Panc1 (cell line): Measurements from ENCODE around the gene SRP68. TPM values are rescaled to one million over a fixed set of nuclear protein-coding genes. Genes with fewer than 3 reads are reported as not detected.

Experiments
- ATAC-seq: fragments of 200-7000 bp; cut with Tn5 transposase; 2 replicates; pipeline ENCODE4 v1.9.1; 2020; ENCODE audit warnings: mild to moderate bottlenecking, moderate library complexity
- BruUV-seq: library from RNA; stranded (reverse); fragments of 400-500 nt; replicated peaks from 2 replicates; lab custom pipeline; 2021; lab: Mats Ljungman, UMichigan
- CTCF ChIA-PET: fragments of 300-600 bp; sonication (Branson Sonifier 250); formaldehyde crosslinking; loops from one replicate; lab custom pipeline; 2022; ENCODE audit warnings: antibody characterized with exemption; lab: Charles Lee
- POLR2A ChIA-PET: fragments of 300-600 bp; sonication (Branson Sonifier 250); formaldehyde crosslinking; loops from one replicate; lab custom pipeline; 2022; ENCODE audit warnings: antibody characterized with exemption; lab: Charles Lee
- DNase-seq: peaks from one replicate; pipeline ENCODE4 v3.0.0-alpha.2; 2010; ENCODE audit warnings: low read depth, low spot score
- H3K27ac ChIP-seq: 2 replicates; pipeline ENCODE4 v1.5.1; 2011; ENCODE audit warnings: mild to moderate bottlenecking, low read length, inconsistent platforms
- H3K27me3 ChIP-seq: fragments of 200-500 bp; sonication (Bioruptor generic); 2 replicates; pipeline ENCODE4 v1.6.0; 2014; ENCODE audit warnings: low read length, inconsistent platforms; ENCODE audit not compliant: control insufficient read depth, insufficient read depth
- H3K36me3 ChIP-seq: fragments of 200-500 bp; sonication (Bioruptor generic); 2 replicates; pipeline ENCODE4 v1.5.1; 2014; ENCODE audit warnings: inconsistent platforms, mild to moderate bottlenecking, low read length, moderate library complexity; ENCODE audit not compliant: control insufficient read depth, insufficient read depth
- H3K4me1 ChIP-seq: 2 replicates; pipeline ENCODE4 v1.5.1; 2011; ENCODE audit warnings: inconsistent platforms, mild to moderate bottlenecking, low read length, moderate library complexity; ENCODE audit not compliant: control insufficient read depth, insufficient read depth
- H3K4me3 ChIP-seq, 2 experiments: 2 replicates each; pipeline ENCODE4 v1.5.1; 2011 to 2012; ENCODE audit warnings: low read depth in 2 of 2, low read length in 2 of 2, mild to moderate bottlenecking in 2 of 2, inconsistent platforms in 1 of 2, moderate library complexity in 1 of 2
- H3K9me3 ChIP-seq: fragments of 200-500 bp; sonication (Bioruptor generic); 2 replicates; pipeline ENCODE4 v1.5.1; 2014; ENCODE audit warnings: low read depth, mild to moderate bottlenecking, inconsistent platforms, low read length, moderate library complexity; ENCODE audit not compliant: control insufficient read depth, insufficient read depth
- POLR2AphosphoS5 ChIP-seq: IDR thresholded peaks from 2 replicates; pipeline ENCODE4 v1.6.1; 2012; ENCODE audit warnings: mild to moderate bottlenecking, low read depth, low read length, moderate library complexity
- SIN3A ChIP-seq: IDR thresholded peaks from 2 replicates; pipeline ENCODE4 v1.6.1; 2012; ENCODE audit warnings: low read depth, mild to moderate bottlenecking, low read length, moderate library complexity, borderline replicate concordance; ENCODE audit not compliant: insufficient read depth
- TCF7L2 ChIP-seq: IDR thresholded peaks from 2 replicates; pipeline ENCODE4 v1.6.1; 2011; ENCODE audit warnings: mild to moderate bottlenecking, low read depth, low read length, inconsistent platforms
- in situ Hi-C: cut with HindIII; loops from 2 replicates; pipeline ENCODE4 v1.10.0; 2016; ENCODE audit warnings: low sequenced_read_pairs, low pct_unique_long_range_greater_than_20kb
- intact Hi-C: fragments of 100-400 bp; cut with micrococcal nuclease; formaldehyde crosslinking; loops from one replicate; pipeline ENCODE4 v1.10.0; 2022; ENCODE audit not compliant: unreplicated experiment
- total RNA-seq: library from RNA; stranded (reverse); gene quantifications from one replicate; pipeline ENCODE4 v1.2.1, GENCODE V29; 2021; ENCODE audit not compliant: unreplicated experiment
- TF ChIP-seq, protein P1 (sequence below): fragments of 450-650 bp; IDR thresholded peaks from 2 replicates; pipeline ENCODE4 v1.5.1; 2017; ENCODE audit warnings: mild to moderate bottlenecking
- TF ChIP-seq, protein P2 (sequence below), 2 experiments: IDR thresholded peaks; 2 replicates each; pipeline ENCODE4 v1.6.1; 2011 to 2012; ENCODE audit warnings: low read depth in 2 of 2, control low read depth in 1 of 2, low read length in 1 of 2, mild to moderate bottlenecking in 1 of 2, moderate library complexity in 1 of 2; ENCODE audit not compliant: insufficient read depth in 1 of 2

Gene SRP68
- total RNA-seq, 1 experiment from 2014 or later: 100 TPM

- Histone ChIP-seq H3K36me3 (peaks cover 3% of the 10 kb centered on the region; the same call in 1 of the 2 replicates), H3K27me3 (no peaks in the 10 kb centered on the region), H3K27ac (no peak overlapping the region), H3K4me1 (peaks cover 2% of the 10 kb centered on the region), H3K9me3 (no peaks in the 10 kb centered on the region), H3K4me3 (no peak overlapping the region)
- intact Hi-C loops (no loop called here), in situ Hi-C loops (no loop called here)
- ChIA-PET CTCF (interaction anchor here (0.5 kb wide), 1 partner anchor 62 kb away, joined by 7 read pairs; no protein-coding TSS in a partner anchor), POLR2A (interaction anchor here (0.9 kb wide), 1 partner anchor 8 kb away, joined by 4 read pairs; no protein-coding TSS in a partner anchor)
- DNase-seq: no peak
- ATAC-seq: no peak
- TF ChIP-seq, protein P1, sequence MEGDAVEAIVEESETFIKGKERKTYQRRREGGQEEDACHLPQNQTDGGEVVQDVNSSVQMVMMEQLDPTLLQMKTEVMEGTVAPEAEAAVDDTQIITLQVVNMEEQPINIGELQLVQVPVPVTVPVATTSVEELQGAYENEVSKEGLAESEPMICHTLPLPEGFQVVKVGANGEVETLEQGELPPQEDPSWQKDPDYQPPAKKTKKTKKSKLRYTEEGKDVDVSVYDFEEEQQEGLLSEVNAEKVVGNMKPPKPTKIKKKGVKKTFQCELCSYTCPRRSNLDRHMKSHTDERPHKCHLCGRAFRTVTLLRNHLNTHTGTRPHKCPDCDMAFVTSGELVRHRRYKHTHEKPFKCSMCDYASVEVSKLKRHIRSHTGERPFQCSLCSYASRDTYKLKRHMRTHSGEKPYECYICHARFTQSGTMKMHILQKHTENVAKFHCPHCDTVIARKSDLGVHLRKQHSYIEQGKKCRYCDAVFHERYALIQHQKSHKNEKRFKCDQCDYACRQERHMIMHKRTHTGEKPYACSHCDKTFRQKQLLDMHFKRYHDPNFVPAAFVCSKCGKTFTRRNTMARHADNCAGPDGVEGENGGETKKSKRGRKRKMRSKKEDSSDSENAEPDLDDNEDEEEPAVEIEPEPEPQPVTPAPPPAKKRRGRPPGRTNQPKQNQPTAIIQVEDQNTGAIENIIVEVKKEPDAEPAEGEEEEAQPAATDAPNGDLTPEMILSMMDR: no peak
- no TSS peak for BruUV-seq
These were observed 13.5 kb upstream of the SRP68 start for GRCh38 chr17:76085731-76086366.

GRCh38 chr17:76085066-76085730 lies 12.9 kb upstream of the SRP68 start:
- TF ChIP-seq, protein P1: no peak
- TF ChIP-seq SIN3A (no peak), POLR2AphosphoS5 (no peak), TCF7L2 (no peak)
- TF ChIP-seq, protein P2, sequence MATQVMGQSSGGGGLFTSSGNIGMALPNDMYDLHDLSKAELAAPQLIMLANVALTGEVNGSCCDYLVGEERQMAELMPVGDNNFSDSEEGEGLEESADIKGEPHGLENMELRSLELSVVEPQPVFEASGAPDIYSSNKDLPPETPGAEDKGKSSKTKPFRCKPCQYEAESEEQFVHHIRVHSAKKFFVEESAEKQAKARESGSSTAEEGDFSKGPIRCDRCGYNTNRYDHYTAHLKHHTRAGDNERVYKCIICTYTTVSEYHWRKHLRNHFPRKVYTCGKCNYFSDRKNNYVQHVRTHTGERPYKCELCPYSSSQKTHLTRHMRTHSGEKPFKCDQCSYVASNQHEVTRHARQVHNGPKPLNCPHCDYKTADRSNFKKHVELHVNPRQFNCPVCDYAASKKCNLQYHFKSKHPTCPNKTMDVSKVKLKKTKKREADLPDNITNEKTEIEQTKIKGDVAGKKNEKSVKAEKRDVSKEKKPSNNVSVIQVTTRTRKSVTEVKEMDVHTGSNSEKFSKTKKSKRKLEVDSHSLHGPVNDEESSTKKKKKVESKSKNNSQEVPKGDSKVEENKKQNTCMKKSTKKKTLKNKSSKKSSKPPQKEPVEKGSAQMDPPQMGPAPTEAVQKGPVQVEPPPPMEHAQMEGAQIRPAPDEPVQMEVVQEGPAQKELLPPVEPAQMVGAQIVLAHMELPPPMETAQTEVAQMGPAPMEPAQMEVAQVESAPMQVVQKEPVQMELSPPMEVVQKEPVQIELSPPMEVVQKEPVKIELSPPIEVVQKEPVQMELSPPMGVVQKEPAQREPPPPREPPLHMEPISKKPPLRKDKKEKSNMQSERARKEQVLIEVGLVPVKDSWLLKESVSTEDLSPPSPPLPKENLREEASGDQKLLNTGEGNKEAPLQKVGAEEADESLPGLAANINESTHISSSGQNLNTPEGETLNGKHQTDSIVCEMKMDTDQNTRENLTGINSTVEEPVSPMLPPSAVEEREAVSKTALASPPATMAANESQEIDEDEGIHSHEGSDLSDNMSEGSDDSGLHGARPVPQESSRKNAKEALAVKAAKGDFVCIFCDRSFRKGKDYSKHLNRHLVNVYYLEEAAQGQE (IDR thresholded peaks at IDR 0.05; ENCODE audit: insufficient read depth in 1 of 2, low read depth in 2 of 2, low read length in 1 of 2): no peak
- POLR2A ChIA-PET: no interaction called here
- DNase-seq (no peak), ATAC-seq (no peak)
- H3K27ac ChIP-seq: no peak overlapping the region
- H3K4me3 ChIP-seq: no peak overlapping the region
- no peaks in the 10 kb centered on the region for H3K27me3 ChIP-seq
- intact Hi-C loops (no loop called here), in situ Hi-C loops (no loop called here)
- H3K4me1 ChIP-seq: peaks cover 9% of the 10 kb centered on the region
- no peaks in the 10 kb centered on the region for H3K9me3 ChIP-seq
- CTCF ChIA-PET: interaction anchor here (0.5 kb wide), 1 partner anchor 63 kb away, joined by 7 read pairs; no protein-coding TSS in a partner anchor
- H3K36me3 ChIP-seq: peaks cover 3% of the 10 kb centered on the region; the same call in 1 of the 2 replicates
- BruUV-seq: no TSS peak
